PFSK-1 (cell line): ENCODE results near the gene EML4.

Source experiments
- FOXP2 ChIP-seq: optimal IDR thresholded peaks from 2 replicates; pipeline ENCODE3; 2011; ENCODE audit warnings: borderline replicate concordance, control low read depth, inconsistent platforms; ENCODE audit not compliant: insufficient read depth; ENCODE audit errors: extremely low read length, extremely low read depth
- POLR2AphosphoS5 ChIP-seq: IDR thresholded peaks from 2 replicates; pipeline ENCODE4 v1.6.1; 2012; ENCODE audit warnings: low read depth, mild to moderate bottlenecking, control low read depth, low read length, moderate library complexity
- SIN3A ChIP-seq: IDR thresholded peaks from 2 replicates; pipeline ENCODE4 v1.6.1; 2012; ENCODE audit warnings: mild to moderate bottlenecking, low read length, moderate library complexity, borderline replicate concordance; ENCODE audit not compliant: insufficient read depth
- TAF1 ChIP-seq: IDR thresholded peaks from 2 replicates; pipeline ENCODE4 v1.6.1; 2012; ENCODE audit warnings: low read length, control low read depth, borderline replicate concordance; ENCODE audit not compliant: insufficient read depth
- TF ChIP-seq, protein P1 (sequence below), 2 experiments: IDR thresholded peaks; 2 replicates each; pipeline versions ENCODE4 v1.6.1 to v1.8.0; 2011 to 2012; ENCODE audit warnings: low read depth in 2 of 2, low read length in 2 of 2, control low read depth in 1 of 2, inconsistent platforms in 1 of 2, mild to moderate bottlenecking in 1 of 2, moderate library complexity in 1 of 2; ENCODE audit not compliant: insufficient read depth in 1 of 2

EML4 gene

DNA sequence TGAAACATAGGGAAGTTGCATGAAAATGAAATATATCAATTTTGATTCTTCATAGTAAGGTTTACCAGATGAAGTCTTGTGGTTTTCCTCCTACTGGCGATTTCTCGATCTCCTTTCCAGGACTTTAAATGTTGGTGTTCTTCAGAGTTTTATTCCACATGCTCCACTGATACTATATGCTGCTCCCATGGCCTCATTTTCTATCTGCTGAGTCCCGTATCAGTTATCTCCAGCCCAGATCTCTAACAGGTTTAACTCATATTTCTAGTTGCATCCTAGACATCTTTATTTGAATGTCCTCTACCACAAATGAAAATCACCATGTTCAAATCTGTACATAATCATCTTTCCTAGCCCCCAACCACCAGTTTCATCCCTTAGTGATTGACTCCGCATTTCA lies 120.1 kb downstream of the EML4 start:
- TF ChIP-seq SIN3A, result no peak
- TF ChIP-seq TAF1, result no peak
- no peak for TF ChIP-seq POLR2AphosphoS5
- TF ChIP-seq, protein P1, sequence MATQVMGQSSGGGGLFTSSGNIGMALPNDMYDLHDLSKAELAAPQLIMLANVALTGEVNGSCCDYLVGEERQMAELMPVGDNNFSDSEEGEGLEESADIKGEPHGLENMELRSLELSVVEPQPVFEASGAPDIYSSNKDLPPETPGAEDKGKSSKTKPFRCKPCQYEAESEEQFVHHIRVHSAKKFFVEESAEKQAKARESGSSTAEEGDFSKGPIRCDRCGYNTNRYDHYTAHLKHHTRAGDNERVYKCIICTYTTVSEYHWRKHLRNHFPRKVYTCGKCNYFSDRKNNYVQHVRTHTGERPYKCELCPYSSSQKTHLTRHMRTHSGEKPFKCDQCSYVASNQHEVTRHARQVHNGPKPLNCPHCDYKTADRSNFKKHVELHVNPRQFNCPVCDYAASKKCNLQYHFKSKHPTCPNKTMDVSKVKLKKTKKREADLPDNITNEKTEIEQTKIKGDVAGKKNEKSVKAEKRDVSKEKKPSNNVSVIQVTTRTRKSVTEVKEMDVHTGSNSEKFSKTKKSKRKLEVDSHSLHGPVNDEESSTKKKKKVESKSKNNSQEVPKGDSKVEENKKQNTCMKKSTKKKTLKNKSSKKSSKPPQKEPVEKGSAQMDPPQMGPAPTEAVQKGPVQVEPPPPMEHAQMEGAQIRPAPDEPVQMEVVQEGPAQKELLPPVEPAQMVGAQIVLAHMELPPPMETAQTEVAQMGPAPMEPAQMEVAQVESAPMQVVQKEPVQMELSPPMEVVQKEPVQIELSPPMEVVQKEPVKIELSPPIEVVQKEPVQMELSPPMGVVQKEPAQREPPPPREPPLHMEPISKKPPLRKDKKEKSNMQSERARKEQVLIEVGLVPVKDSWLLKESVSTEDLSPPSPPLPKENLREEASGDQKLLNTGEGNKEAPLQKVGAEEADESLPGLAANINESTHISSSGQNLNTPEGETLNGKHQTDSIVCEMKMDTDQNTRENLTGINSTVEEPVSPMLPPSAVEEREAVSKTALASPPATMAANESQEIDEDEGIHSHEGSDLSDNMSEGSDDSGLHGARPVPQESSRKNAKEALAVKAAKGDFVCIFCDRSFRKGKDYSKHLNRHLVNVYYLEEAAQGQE (IDR thresholded peaks at IDR 0.05; ENCODE audit: insufficient read depth in 1 of 2, low read depth in 2 of 2, low read length in 2 of 2), result no peak
- TF ChIP-seq FOXP2, result no peak

DNA sequence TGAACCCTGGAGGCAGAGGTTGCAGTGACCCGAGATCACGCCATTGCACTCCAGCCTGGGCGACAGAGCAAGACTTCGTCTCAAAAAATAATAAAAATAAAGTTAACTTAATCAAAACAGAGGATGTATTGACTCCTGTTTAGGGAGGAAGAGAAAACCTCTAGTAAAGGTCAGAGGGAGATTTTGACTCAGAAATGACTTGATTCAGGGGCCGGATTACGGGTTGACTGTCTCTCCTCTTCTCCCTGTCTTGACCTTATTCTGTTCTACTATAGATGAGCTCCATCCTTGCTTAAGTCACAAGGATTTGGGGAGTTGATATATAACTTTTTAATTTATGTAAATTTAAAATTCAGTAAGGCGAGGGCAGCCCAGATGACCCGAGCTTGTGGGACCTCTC lies 120.9 kb downstream of the EML4 start:
- no peak for TF ChIP-seq SIN3A
- TF ChIP-seq POLR2AphosphoS5, result no peak
- TF ChIP-seq FOXP2, result no peak
- no peak for TF ChIP-seq TAF1
- TF ChIP-seq, protein P1 (IDR thresholded peaks at IDR 0.05; ENCODE audit: insufficient read depth in 1 of 2, low read depth in 2 of 2, low read length in 2 of 2), result no peak

DNA sequence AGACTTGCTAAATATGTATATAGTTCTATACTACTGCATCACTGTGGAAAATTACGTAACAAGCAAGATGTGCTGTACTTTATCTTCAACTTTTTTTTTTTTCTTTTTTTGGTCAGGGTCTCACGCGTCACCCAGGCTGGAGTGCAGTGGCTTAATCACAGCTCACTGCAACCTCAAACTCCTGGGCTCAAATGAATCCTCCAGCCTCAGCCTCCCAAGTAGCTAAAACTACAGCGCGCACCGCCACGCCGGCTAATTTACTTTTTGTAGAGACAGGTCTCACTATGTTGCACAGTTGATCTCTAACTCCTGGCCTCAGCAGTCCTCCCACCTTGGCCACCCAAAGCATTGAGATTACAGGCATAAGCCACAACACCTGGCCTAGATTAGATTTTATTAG lies 123.9 kb downstream of the EML4 start:
- no peak for TF ChIP-seq TAF1
- TF ChIP-seq, protein P1 (IDR thresholded peaks at IDR 0.05; ENCODE audit: insufficient read depth in 1 of 2, low read depth in 2 of 2, low read length in 2 of 2), result no peak
- no peak for TF ChIP-seq POLR2AphosphoS5
- no peak for TF ChIP-seq FOXP2
- TF ChIP-seq SIN3A, result no peak

DNA sequence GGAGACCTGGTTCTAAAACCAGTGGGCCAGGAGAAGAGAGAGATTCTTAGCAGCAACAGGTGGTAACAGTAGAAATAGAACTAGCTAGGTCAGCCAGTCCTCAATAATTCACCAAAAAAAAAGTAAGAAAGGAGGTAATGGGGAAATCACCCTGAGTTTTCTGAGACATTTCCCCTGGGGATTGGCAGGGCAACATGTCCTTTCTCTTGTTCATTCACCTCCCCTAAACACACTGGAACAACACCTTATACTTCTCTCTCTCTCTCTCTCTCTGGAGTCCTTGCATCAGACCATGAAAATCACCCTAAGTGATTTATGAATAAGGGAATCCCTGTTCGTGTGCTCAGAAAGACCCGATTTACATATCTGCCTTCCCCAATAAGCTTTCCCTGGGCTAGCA lies 127.1 kb downstream of the EML4 start:
- TF ChIP-seq TAF1, result no peak
- TF ChIP-seq SIN3A, result no peak
- TF ChIP-seq, protein P1 (IDR thresholded peaks at IDR 0.05; ENCODE audit: insufficient read depth in 1 of 2, low read depth in 2 of 2, low read length in 2 of 2), result no peak
- TF ChIP-seq POLR2AphosphoS5, result no peak
- no peak for TF ChIP-seq FOXP2

DNA sequence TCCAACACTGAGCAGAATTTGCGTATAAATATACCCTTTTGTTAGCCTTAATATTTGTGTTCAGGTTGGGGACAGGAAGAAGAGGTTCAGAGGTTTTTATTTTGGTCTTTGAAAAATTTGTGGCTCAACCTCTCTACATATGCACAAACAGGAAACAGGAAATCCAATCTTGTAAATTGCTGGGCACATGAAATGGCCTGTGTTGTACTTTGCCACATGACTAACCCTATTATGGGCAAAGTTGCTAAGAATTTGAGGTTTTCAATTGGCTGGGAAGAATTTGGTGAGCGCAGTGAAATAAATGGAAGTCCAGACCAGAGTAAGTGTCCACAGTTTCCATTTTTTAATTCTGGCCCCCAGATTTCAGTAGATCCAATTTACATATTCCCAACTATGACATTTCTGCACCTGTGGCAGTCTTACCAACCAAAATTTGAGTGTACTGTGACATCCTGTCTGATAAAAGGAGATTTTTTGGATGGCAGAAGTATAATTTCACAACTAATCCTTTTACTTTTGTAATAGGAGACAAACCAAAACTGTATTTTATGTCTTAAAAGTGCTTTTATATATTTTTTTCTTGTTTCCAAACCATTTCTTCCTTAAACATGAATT lies 128.3 kb downstream of the EML4 start:
- TF ChIP-seq, protein P1 (IDR thresholded peaks at IDR 0.05; ENCODE audit: insufficient read depth in 1 of 2, low read depth in 2 of 2, low read length in 2 of 2), result no peak
- TF ChIP-seq FOXP2, result no peak
- no peak for TF ChIP-seq POLR2AphosphoS5
- no peak for TF ChIP-seq SIN3A
- no peak for TF ChIP-seq TAF1
